HG03066 (cell line): ENCODE results near the gene NMU.
"Not testable (repeated sequence)": the region's sequence is repeated elsewhere in the genome, so short reads cannot be mapped to it uniquely, and the experiment has no call there.

Experiments used
- ATAC-seq: cut with Tn5 transposase; IDR thresholded peaks from one replicate; pipeline ENCODE4 v1.9.1; 2021; ENCODE audit warnings: low read depth; ENCODE audit not compliant: unreplicated experiment

Gene NMU

GRCh38 chr4:55568905-55569504 lies 67.1 kb downstream of the NMU start:
- ATAC-seq, result peak; percentile 63

GRCh38 chr4:55561889-55562288 lies 74.2 kb downstream of the NMU start:
- peak; percentile 100 for ATAC-seq

- ATAC-seq, result no peak
Observed at GRCh38 chr4:55560096-55560495, 76.0 kb downstream of the NMU start.

- no peak for ATAC-seq
Observed at GRCh38 chr4:55554453-55555030, 81.6 kb downstream of the NMU start.

- no peak for ATAC-seq
Observed at GRCh38 chr4:55553441-55554201, 82.5 kb downstream of the NMU start.

- not testable (repeated sequence) for ATAC-seq
Observed at GRCh38 chr4:55551964-55552363, 84.1 kb downstream of the NMU start.

- ATAC-seq, result no peak
Observed at GRCh38 chr4:55549888-55550287, 86.2 kb downstream of the NMU start.

GRCh38 chr4:55547918-55548317 lies 88.2 kb downstream of the NMU start:
- ATAC-seq, result no peak

GRCh38 chr4:55547466-55547770 lies 88.7 kb downstream of the NMU start:
- ATAC-seq, result no peak

- peak; percentile 64 for ATAC-seq
Observed at GRCh38 chr4:55546756-55547465, 89.2 kb downstream of the NMU start, which contains the start of gene CLOCK. CLOCK (minus strand) TSS chr4:55546909; CDS start chr4:55482785, 64,124 bp downstream.

- peak; percentile 40 for ATAC-seq
Observed at GRCh38 chr4:55546506-55546755, 89.7 kb downstream of the NMU start.

GRCh38 chr4:55545641-55546505 lies 90.2 kb downstream of the NMU start:
- peak; percentile 41 for ATAC-seq
